ENCODE measurements around the gene PTK7.
"Not testable (repeated sequence)": the region's sequence is repeated elsewhere in the genome, so short reads cannot be mapped to it uniquely, and the experiment has no call there.

The PTK7 gene

DNA sequence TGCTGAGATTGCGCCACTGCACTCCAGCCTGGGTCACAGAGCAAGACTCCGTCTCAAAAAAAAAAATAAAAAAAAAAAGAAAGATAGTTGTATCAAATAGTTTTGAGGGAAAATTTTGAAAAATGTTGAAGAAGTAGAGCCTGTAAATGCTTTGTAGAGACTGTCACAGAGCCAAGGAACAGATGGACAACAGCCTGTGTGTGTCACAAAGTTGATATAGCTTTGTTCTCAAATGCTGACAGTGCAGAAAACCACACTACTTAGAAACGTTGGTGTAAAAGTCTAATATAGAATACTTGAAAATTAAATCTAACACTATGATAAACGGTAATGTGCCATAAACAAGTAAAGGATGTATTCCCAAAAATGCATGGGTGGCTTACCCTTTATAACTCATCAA is 25.4 kb downstream of the PTK7 start:
- Histone ChIP-seq H3K4me1 (ENCODE audit: control insufficient read depth, insufficient read depth, low read length) (peaks cover 36% of the 10 kb centered on the region), H3K27me3 (ENCODE audit: control insufficient read depth, insufficient read depth, low read length) (no peaks in the 10 kb centered on the region), H3K36me3 (ENCODE audit: control insufficient read depth, insufficient read depth, low read length) (peaks cover 5% of the 10 kb centered on the region; the same call in 1 of the 2 replicates), H3K9ac (ENCODE audit: low read length) (no peak overlapping the region), H3K27ac (ENCODE audit: low read depth, low read length) (no peak overlapping the region), H3K9me3 (ENCODE audit: control insufficient read depth, insufficient read depth, low read depth, low read length) (no peaks in the 10 kb centered on the region), H3K4me3 (ENCODE audit: low read depth, low read length) (no peak overlapping the region)

DNA sequence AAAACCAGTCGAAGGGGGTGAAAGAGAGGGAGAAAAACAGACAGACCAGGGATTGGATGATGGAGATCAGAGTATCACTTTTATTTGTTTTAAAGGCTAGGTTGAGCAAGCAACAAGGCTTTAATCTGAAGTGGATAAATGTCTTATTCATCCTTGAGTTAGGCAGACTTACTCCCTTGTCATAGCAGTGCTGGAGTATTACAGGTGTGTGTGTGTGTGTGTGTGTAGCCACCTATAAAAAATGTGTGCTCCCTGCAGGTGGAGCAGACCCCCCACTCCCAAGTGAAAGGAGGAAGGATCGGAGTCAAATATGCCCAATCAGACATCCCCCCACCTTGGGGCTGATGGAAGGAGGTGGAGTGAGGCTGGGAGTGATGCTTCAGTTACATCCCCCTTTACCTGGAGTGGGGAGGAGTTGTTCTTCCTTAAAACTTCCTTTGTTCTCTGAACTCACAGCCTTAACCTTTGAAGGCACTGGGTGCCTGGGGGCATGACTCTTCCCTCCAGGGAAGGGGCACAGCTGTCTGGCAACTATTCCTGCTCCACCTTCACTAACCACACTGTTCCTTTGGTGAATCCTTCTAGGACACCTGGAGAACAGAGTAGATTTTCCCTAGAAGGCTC is 27.3 kb downstream of the PTK7 start:
- H3K4me3 ChIP-seq (ENCODE audit: low read depth, low read length) = no peak overlapping the region
- no peak overlapping the region for H3K27ac ChIP-seq (ENCODE audit: low read depth, low read length)
- H3K4me1 ChIP-seq (ENCODE audit: control insufficient read depth, insufficient read depth, low read length) = peaks cover 23% of the 10 kb centered on the region
- peaks cover 5% of the 10 kb centered on the region; the same call in 1 of the 2 replicates for H3K36me3 ChIP-seq (ENCODE audit: control insufficient read depth, insufficient read depth, low read length)
- H3K27me3 ChIP-seq (ENCODE audit: control insufficient read depth, insufficient read depth, low read length) = no peaks in the 10 kb centered on the region
- H3K9me3 ChIP-seq (ENCODE audit: control insufficient read depth, insufficient read depth, low read depth, low read length) = no peaks in the 10 kb centered on the region
- H3K9ac ChIP-seq (ENCODE audit: low read length) = no peak overlapping the region

- Histone ChIP-seq H3K4me3 (ENCODE audit: low read depth, low read length) (no peak overlapping the region), H3K9me3 (ENCODE audit: control insufficient read depth, insufficient read depth, low read depth, low read length) (no peaks in the 10 kb centered on the region), H3K36me3 (ENCODE audit: control insufficient read depth, insufficient read depth, low read length) (peaks cover 5% of the 10 kb centered on the region; the same call in 1 of the 2 replicates), H3K4me1 (ENCODE audit: control insufficient read depth, insufficient read depth, low read length) (peaks cover 23% of the 10 kb centered on the region), H3K27ac (ENCODE audit: low read depth, low read length) (no peak overlapping the region; the same call in 1 of the 2 replicates), H3K27me3 (ENCODE audit: control insufficient read depth, insufficient read depth, low read length) (no peaks in the 10 kb centered on the region), H3K9ac (ENCODE audit: low read length) (no peak overlapping the region)
These were observed 29.6 kb downstream of the PTK7 start for GRCh38 chr6:43105538-43106222.

DNA sequence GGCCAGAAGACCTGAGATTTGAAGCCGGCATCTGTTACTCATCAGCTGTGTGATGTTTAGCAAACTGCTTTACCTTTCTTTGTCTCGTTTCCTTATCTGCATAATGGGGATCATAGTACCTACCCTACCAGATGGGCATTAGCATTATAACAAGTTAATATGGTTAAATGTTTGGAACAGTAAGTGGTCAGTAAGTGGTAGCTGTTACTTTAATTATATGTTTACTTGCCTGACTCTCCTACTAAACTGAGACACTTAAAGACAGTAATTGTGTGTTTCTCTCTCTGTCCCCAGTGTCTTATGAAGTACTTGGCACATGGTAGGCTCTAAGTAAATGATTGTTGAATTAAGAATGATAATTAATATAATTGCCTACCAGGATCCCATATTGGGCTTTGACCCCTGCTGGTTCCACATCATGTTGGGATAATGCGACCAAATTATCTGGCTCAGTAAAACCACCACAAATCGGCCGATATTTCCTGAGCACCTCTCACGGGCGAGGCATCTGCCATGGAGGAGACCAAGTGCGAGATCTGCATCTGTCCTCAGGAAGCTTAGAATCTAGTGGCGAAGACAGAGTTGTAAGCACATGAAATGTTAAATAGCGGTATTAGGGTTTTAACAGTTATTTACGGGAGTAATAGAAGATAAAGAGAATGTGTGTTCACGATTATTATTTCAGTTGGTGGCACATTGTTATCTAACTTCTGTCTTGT is 31.4 kb downstream of the PTK7 start:
- no peak overlapping the region for H3K27ac ChIP-seq (ENCODE audit: low read depth, low read length)
- peaks cover 5% of the 10 kb centered on the region; the same call in 1 of the 2 replicates for H3K36me3 ChIP-seq (ENCODE audit: control insufficient read depth, insufficient read depth, low read length)
- peaks cover 23% of the 10 kb centered on the region for H3K4me1 ChIP-seq (ENCODE audit: control insufficient read depth, insufficient read depth, low read length)
- H3K4me3 ChIP-seq (ENCODE audit: low read depth, low read length) = no peak overlapping the region
- H3K9ac ChIP-seq (ENCODE audit: low read length) = no peak overlapping the region
- no peaks in the 10 kb centered on the region for H3K27me3 ChIP-seq (ENCODE audit: control insufficient read depth, insufficient read depth, low read length)
- no peaks in the 10 kb centered on the region for H3K9me3 ChIP-seq (ENCODE audit: control insufficient read depth, insufficient read depth, low read depth, low read length)

GRCh38 chr6:43113431-43114260 is 37.5 kb downstream of the PTK7 start:
- peak overlapping the region; percentile 72 for H3K9ac ChIP-seq (ENCODE audit: low read length)
- no peak overlapping the region for H3K4me3 ChIP-seq (ENCODE audit: low read depth, low read length)
- peaks cover 35% of the 10 kb centered on the region for H3K4me1 ChIP-seq (ENCODE audit: control insufficient read depth, insufficient read depth, low read length)
- no peaks in the 10 kb centered on the region for H3K36me3 ChIP-seq (ENCODE audit: control insufficient read depth, insufficient read depth, low read length)
- H3K9me3 ChIP-seq (ENCODE audit: control insufficient read depth, insufficient read depth, low read depth, low read length) = no peaks in the 10 kb centered on the region
- H3K27ac ChIP-seq (ENCODE audit: low read depth, low read length) = peak overlapping the region; percentile 71
- H3K27me3 ChIP-seq (ENCODE audit: control insufficient read depth, insufficient read depth, low read length) = no peaks in the 10 kb centered on the region

DNA sequence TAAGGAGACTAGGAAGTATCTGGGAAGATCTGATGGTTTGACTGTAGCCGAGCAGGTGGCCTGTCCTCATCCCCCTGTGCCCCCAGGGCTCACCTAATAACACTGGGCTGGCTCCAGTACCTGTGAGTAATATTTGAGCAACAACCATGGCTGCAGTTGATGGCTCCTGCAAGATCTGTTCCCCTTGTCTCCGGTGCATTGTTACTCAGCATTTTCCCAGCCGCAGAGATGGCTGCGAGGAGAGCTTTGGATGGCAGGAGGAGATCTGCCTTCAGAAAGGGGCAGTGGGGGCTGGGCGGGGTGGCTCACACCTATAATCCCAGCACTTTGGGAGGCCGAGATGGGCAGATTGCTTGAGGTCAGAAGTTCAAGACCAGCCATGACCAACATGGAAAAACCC is 39.3 kb downstream of the PTK7 start:
- Histone ChIP-seq H3K4me3 (ENCODE audit: low read depth, low read length) (no peak overlapping the region; the same call in 1 of the 2 replicates), H3K27ac (ENCODE audit: low read depth, low read length) (no peak overlapping the region), H3K27me3 (ENCODE audit: control insufficient read depth, insufficient read depth, low read length) (no peaks in the 10 kb centered on the region), H3K4me1 (ENCODE audit: control insufficient read depth, insufficient read depth, low read length) (peaks cover 39% of the 10 kb centered on the region), H3K9ac (ENCODE audit: low read length) (no peak overlapping the region), H3K36me3 (ENCODE audit: control insufficient read depth, insufficient read depth, low read length) (no peaks in the 10 kb centered on the region), H3K9me3 (ENCODE audit: control insufficient read depth, insufficient read depth, low read depth, low read length) (no peaks in the 10 kb centered on the region)

DNA sequence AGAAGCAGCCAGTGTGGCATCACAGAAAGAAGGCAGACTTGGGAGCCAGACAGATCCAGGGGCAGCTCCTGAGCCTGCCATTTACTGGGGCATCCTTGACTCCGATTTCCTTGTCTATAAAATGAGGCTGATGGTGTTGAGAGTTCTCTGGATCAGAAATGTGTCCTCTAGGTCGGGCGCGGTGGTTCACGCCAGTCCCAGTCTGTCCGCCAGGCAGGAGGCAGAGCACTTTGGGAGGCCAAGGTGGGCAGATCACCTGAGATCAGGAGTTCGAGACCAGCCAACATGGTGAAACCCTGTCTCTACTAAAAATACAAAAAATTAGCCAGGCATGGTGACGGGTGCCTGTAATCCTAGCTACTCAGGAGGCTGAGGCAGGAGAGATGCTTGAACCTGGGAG is 41.4 kb downstream of the PTK7 start:
- not testable (repeated sequence) for H3K9me3 ChIP-seq (ENCODE audit: control insufficient read depth, insufficient read depth, low read depth, low read length); H3K27ac ChIP-seq (ENCODE audit: low read depth, low read length); H3K36me3 ChIP-seq (ENCODE audit: control insufficient read depth, insufficient read depth, low read length); H3K9ac ChIP-seq (ENCODE audit: low read length); H3K4me3 ChIP-seq (ENCODE audit: low read depth, low read length); H3K27me3 ChIP-seq (ENCODE audit: control insufficient read depth, insufficient read depth, low read length)
- H3K4me1 ChIP-seq (ENCODE audit: control insufficient read depth, insufficient read depth, low read length) = peaks cover 57% of the 10 kb centered on the region

DNA sequence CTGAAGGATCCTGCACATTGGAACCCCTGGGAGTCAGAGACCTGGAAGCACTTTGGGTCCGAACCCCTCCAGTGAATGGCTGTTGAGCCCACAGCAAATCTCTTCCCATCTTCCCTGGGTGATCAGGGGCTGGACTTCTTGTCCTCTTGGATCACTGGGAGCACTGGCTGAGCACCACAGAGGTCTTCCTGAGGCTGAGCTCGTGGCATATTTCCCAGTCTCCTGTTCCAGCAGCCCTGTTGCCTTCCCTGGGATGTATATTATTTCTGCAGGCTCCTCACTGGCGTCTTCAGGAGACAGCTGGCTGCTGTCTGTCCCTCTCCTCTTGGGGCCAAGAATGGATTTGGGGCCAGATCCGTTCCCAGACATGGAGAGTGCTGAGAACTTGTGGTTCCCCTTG is 43.4 kb downstream of the PTK7 start:
- Histone ChIP-seq H3K27me3 (ENCODE audit: control insufficient read depth, insufficient read depth, low read length) (no peaks in the 10 kb centered on the region), H3K27ac (ENCODE audit: low read depth, low read length) (no peak overlapping the region), H3K4me1 (ENCODE audit: control insufficient read depth, insufficient read depth, low read length) (peaks cover 58% of the 10 kb centered on the region)

GRCh38 chr6:43120101-43120763 is 44.1 kb downstream of the PTK7 start:
- Histone ChIP-seq H3K9me3 (ENCODE audit: control insufficient read depth, insufficient read depth, low read depth, low read length) (no peaks in the 10 kb centered on the region), H3K4me1 (ENCODE audit: control insufficient read depth, insufficient read depth, low read length) (peaks cover 56% of the 10 kb centered on the region), H3K27me3 (ENCODE audit: control insufficient read depth, insufficient read depth, low read length) (no peaks in the 10 kb centered on the region), H3K9ac (ENCODE audit: low read length) (no peak overlapping the region), H3K36me3 (ENCODE audit: control insufficient read depth, insufficient read depth, low read length) (no peaks in the 10 kb centered on the region), H3K27ac (ENCODE audit: low read depth, low read length) (no peak overlapping the region), H3K4me3 (ENCODE audit: low read depth, low read length) (no peak overlapping the region)

More for the DNA sequence above, 43.4 kb downstream of the PTK7 start:
- Histone ChIP-seq H3K9me3 (ENCODE audit: control insufficient read depth, insufficient read depth, low read depth, low read length) (no peaks in the 10 kb centered on the region), H3K4me3 (ENCODE audit: low read depth, low read length) (no peak overlapping the region), H3K36me3 (ENCODE audit: control insufficient read depth, insufficient read depth, low read length) (no peaks in the 10 kb centered on the region), H3K9ac (ENCODE audit: low read length) (no peak overlapping the region)

Data from HUES6 (cell line).